Stimulated activated CD8-positive, alpha-beta memory T cell treated with anti-CD3 and anti-CD28 coated beads, Interleukin-2, amount 100 ng/mL, for 48 hours (primary cell): Measurements from ENCODE around the gene MYO9A.
"Not testable (repeated sequence)": the region's sequence is repeated elsewhere in the genome, so short reads cannot be mapped to it uniquely, and the experiment has no call there.

Source experiments
- DNase-seq, 2 donors: peaks; one replicate each; pipeline ENCODE4 v3.0.0-alpha.2; 2020; ENCODE audit warnings: low read depth in 2 of 2

Gene MYO9A

DNA sequence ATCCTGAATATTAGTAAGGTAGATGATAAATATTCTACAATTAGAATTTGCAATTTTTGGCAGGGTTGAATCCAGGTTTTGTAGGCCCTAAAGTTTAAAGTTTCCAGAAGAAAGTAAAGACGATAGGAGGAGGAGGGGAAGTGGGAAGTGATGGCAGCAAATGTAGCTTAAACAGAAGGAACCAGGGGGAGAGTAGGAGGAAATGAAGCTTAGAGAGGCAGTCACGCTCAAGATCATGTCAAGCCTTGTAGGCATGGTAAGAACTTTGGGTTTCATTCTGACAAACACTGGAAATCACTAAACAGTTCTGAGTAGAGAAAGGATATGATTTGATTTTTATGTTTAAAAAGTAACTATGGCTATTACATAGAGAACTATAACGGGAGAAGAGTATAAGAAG, 243.7 kb downstream of the MYO9A start:
- no peak for DNase-seq

DNA sequence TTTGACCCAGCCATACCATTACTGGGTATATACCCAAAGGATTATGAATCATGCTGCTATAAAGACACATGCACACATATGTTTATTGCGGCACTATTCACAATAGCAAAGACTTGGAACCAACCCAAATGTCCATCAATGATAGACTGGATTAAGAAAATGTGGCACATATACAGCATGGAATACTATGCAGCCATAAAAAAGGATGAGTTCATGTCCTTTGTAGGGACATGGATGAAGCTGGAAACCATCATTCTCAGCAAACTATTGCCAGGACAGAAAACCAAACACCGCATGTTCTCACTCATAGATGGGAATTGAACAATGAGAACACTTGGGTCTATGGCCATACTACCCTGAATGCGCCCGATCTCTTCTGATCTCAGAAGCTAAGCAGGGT, 259.7 kb downstream of the MYO9A start:
- not testable (repeated sequence) for DNase-seq

DNA sequence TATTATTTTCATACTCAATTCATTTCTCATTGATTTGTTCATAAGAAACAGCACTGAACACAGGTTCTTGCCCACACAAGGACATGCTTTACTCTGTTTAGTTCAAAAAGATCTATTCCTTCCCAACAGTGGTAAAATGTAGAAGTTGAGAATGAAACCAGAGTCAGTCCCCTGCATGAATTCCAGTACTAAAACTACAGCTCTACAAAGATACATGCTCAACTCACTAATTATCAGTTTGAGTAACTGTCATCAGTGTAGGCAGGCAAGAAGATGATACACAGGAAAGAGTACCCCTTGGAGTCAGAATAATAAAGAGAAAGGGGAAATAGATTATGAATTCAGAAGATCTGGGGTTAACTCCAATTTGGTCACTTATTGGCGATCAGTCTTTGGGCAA, 264.4 kb downstream of the MYO9A start:
- DNase-seq, result no peak

DNA sequence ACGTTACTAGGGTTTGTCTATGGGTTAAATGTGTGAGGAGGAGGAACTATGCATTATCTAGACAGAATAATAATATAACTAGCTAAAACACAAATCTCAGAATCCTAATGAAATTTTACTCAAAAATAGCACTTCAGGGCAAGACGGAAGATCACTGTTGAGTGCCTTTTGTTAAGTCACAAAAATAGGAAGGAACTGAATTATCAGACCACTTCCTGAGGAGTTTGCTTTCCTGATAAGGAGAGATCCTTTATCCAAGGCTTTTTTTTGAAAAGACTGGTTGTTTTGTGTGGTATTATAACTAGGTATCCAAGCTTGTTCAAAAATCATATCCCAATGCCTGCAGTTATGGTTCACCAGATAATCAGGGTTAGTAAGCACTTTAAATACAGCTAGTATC, 273.0 kb downstream of the MYO9A start:
- DNase-seq, result no peak

DNA sequence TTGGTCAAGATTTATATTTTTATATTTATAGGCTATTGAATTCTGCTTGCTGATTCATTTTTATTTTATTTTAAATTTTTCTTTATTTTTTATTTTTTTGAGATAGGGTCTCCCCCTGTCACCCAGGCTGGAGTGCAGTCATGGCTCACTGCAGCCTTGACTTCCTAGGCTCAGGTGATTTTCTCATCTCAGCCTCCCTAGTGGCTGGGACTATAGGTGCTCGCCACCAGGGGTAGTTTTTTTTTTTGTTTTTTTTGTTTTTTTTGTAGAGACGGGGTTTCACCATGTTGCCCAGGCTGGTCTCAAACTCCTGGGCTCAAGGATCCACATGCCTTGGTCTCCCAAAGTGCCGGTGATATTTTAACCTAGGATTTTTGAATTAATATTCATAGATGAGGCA, 276.4 kb downstream of the MYO9A start:
- no peak for DNase-seq

DNA sequence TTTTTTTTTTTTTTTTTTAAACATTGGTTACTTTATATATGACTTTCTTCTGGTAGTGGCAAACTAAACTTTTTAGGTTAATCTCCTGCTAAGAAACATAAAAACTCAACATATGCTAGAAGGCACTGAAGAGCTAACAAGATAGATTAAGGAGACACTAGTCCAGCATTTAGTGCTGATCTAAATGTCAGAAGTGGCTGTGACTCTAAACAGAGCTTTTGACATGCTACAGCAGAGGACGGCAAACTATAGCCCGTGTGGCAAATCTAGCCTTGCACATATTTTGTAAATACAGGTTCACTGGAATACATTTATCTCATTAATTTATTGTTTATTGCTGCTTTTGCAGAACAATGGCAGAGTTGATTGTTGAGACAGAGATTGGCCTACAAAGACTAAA, 287.0 kb downstream of the MYO9A start:
- DNase-seq, result no peak

DNA sequence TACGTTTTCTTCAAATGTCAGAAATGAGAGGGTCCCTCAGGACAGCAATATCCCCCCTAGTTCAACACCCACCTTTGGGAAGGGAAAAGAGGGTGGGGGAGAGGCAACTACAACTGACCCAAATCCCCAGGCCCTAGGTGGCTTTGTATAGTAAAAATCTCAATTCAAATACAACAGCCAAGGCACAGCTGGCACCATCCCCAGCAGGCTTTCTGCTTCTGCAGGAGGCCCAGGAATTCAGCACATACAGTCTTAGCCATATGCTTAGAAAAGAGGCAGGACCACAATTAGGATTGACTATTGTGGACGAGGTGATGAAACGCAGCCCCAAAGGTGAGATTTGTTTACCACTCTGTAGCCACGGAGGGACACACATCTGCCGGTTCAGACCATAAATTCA, 291.8 kb downstream of the MYO9A start:
- DNase-seq, result no peak

DNA sequence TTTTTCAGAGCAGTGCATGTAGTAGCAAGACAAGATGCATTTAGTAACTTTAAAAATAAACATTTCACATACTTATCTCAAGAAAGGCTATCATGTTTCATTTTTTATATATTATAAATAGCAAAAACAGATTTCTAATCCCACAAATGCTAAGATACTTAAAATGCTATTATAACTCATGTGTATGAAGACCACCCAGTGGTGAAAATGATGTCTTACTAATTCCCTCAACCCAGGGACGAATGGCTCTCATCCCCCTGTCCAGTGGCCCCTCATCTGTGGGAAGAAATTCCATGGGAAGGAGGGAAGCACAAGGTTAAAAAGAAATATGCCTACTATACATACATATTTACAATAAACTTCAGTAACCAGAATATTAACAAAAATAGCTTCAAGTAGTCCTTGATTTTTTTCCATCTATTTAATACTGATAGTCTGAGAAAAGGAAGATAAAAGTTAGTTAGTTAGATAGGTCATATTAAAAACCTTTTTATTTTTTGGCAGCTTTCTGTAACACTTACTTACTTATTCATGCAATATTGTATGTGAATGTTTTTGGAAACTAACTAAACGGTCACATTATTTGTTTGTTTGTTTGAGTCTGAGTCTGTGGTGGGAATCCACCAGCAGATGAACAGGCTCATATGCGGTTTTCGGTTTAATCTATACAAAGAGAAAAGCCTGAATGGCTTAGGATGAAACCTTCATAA, 292.8 kb downstream of the MYO9A start:
- DNase-seq, result no peak

DNA sequence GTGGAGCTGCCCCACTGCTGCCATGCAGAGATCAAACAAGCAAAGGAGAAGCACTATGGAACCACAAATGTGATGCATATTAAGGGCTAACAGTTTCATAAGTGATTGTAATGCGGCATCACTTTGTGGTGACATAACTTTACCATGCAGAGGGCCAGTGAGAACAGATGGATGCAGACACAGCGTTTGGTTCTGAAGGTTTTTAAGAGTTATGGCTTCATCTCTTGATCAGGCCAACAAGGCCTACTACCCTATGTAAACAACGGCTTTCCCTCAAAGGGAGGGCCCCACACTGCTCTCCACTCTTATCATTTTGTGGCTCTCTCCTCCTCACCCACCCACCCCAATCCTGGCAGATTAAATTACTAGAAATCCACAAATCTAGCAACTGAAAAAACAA, 294.1 kb downstream of the MYO9A start:
- no peak for DNase-seq

DNA sequence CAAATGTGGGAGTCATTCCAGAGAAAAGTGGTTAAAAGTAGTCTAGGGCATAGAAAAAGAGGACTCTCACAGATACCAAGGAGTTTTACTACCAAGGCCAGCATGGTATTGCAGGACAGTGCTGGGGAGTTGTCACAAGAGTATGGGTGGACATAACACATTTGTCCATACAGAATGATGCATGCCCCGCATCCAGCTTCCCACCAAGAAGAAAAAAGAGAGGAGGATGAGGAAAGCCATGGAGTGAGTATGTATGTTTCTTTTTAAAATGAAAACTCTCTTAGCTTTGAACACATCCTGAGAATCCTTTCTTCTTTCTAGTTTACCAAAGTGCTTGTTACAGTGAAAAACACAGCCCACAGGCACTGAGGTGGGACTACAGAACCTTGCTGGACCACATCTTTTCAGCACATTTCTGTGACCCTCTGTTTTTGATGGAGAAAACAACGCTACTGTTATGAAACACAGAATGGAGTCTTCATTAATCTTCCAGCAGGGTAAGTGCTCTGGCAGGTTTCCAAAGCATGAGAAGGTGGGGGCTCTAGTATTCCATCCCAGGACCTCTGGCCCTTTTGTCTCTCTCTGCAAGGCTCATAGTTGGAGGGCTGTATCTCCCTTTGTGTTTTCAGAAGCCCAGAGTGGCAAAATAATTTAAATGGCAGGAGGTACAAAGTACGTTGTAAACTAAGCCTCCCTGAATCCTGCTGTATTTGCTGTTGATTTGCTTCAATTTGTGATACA, 294.9 kb downstream of the MYO9A start:
- DNase-seq, result no peak

DNA sequence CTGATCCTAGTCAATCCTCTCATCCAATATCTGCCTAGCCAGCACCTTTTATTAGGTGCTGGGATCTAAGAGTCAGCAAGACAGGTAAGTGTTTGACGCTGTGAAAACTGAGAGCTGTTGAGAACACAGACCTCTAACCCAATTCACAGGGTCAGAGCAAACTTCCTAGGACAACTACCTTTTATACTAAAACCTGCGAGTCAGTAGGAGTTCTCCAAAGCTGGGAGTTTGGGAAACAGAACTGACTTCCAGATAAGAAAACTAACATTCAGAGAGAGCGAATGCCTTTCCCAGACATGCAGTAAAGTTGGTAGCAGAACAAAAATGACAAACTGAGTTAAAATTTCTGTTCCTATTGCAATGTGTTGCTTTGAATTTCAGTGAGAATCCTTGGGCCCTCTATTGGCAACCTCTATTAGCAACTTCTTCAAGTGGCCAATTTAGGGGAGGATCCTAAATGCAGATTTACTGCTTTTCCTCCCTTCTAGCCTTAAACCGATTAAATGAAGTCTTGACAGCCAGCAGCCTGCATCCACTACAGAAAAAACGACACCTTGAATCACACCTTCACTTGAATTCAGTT, 296.3 kb downstream of the MYO9A start:
- no peak for DNase-seq

DNA sequence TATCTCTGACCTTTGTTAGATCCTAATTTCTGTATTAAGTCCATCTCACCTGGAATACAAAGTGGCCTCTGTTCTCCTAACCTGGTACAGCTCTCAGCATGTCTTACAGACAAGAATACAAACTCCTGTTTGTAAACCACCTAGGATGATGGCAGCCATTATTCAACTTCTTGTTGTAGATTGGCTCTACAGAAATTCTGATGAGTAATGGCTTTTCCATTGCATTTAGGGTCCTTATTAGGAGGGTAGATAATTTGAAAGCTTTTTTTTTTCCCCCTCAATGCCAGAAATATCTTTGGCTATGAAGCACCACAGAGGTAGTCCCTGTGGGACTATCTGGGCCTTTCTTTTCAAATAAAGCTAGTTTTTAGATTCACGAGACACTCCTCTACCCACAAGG, 297.8 kb downstream of the MYO9A start:
- no peak for DNase-seq

DNA sequence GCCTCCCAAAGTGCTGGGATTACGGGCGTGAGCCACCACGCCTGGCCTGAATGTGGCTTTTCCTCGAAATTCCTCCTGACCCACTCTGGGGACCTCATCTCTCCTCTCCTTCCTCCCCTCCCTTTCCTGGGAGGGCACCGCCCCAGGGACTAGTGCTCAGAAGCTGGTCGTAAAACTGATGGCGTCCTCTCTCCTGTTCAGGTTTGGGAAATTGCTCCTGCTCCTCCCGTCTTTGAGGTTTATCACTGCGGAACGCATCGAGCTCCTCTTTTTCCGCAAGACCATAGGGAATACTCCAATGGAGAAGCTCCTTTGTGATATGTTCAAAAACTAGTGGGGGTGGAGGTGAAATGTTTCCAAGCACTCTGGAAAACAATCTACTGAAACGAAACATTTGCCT, 300.6 kb downstream of the MYO9A start:
- DNase-seq, result no peak

DNA sequence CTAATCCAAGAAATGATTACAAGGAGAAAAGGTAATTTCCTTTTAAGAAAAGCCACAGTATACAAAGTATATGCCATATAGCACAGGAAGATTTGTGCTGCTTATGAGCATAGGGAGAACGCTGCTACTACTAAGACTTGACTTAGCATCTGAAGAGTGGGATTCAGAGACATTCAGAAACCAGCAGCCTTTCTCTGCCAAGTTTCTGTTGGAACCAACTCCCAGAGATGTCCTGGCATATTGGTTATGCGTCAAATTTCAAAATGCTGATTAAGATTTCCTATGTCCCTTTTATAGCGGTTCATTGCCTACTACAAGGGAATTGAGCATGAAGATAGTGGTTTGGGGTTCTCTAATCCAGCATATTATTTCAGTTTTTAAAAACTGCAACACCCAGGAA, 302.6 kb downstream of the MYO9A start:
- DNase-seq, result no peak

DNA sequence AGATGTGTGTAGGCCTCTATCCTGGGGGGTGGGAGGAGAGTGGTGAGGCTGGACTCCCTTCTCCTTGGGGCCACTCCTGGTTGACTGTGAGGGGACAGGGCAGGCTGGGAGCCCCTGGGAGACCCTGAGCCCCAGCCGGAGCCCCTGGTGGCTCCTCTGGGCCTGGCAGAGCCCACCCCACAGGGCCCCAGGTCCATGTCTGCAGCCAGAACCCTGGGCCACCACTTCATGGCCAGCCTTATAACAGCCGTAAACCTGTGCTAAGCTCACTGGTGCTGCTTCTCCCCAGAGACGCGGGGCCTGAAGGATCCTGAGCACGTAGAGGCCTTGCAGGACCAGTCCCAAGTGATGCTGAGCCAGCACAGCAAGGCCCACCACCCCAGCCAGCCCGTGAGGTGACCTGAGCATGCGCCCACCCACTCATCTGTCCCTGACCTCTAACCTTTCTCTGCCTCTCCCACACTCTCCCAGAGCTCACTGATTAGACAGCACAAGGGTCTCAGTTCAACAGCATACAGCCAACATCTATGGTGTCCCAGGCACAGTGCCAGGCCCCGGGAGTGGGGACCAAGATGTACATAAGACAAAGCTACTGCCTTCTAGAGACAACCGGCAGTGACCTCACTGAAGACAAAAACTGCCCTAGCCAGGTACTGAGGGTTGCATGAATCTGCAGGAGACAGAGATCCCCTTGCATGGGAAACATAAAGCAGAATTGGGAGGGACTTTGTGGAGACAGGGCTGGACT, 304.1 kb downstream of the MYO9A start:
- no peak for DNase-seq

DNA sequence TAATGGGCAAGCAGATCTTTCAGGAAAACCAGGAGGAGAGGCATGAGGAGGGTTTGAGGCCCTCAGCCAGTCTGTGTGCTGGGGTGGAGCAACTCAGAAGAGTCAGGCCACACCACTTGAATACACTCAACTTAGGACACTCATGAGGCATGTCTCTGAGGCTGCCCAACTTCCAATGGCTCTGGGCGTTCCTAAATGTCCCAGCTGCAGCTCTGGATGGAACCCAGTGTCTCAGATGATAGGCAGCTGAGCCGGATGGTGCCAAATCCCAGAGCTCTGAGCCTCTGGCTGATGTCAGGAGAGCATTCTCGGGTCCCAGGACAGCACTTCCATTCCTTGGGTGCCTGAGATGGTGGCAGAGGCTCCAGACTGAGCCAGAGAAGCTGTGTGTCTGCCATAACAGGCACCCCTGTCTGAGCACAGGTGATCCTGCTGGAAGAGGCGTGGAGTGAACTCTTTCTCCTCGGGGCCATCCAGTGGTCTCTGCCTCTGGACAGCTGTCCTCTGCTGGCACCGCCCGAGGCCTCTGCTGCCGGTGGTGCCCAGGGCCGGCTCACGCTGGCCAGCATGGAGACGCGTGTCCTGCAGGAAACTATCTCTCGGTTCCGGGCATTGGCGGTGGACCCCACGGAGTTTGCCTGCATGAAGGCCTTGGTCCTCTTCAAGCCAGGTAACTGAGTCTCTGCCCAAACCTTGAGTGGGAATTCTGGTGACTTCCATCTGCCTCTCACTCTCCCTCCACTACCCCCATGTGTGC, 304.8 kb downstream of the MYO9A start:
- no peak for DNase-seq

DNA sequence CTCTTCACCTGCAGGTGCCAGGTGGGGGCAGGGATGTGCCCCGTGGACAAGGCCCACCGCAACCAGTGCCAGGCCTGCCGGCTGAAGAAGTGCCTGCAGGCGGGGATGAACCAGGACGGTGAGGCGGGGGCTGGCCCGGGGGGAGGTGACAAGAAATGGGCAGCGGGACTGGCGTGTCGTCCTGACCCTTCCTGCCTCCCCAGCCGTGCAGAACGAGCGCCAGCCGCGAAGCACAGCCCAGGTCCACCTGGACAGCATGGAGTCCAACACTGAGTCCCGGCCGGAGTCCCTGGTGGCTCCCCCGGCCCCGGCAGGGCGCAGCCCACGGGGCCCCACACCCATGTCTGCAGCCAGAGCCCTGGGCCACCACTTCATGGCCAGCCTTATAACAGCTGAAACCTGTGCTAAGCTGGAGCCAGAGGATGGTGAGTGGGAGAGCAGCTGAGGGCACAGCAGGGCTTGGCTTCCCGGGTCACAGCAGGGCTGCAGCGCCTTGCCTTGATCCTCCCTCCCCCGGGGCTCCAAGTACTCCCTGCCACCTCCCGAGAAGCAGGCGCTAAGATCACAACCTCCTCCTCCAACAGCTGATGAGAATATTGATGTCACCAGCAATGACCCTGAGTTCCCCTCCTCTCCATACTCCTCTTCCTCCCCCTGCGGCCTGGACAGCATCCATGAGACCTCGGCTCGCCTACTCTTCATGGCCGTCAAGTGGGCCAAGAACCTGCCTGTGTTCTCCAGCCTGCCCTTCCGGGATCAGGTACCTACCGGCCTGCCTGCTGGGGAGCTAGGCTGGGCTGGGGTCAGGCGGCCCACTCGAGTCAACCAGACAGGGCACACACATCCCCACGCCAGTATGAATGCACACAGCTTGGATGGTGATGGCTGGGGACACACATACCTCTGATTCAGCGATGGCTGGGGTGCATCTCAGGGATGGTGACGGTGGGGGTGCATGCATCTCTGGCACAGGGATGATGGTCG, 305.9 kb downstream of the MYO9A start:
- no peak for DNase-seq

DNA sequence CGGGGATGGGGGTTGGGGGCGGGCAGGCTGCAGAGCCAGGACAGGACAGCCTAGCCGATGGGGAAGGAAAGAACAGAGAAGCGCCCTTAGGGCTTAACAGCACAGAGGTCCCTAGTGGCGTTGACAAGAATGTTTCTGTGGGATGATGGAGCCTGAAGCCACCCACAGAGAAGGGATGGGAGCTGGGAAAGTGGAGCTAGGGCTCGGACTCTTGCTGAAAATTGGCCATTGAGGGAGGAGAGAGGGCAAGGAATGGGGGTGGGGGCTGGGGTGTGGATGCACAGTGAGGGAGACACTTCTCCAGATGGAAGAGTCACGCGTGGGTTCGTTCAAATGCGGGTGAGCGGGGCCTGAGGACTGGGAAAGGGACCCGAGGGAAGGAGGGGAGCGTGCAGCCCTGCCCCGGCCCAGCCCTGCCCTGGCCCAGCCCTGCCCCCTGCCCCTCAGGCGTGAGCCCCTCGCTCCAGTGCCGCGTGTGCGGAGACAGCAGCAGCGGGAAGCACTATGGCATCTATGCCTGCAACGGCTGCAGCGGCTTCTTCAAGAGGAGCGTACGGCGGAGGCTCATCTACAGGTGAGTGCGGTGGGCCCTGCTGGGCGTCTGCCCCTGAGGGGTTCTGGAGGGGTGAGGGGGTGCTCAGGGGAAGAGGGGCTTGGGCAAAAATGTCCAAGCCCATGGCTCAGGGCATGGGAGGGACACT, 306.8 kb downstream of the MYO9A start:
- no peak for DNase-seq

DNA sequence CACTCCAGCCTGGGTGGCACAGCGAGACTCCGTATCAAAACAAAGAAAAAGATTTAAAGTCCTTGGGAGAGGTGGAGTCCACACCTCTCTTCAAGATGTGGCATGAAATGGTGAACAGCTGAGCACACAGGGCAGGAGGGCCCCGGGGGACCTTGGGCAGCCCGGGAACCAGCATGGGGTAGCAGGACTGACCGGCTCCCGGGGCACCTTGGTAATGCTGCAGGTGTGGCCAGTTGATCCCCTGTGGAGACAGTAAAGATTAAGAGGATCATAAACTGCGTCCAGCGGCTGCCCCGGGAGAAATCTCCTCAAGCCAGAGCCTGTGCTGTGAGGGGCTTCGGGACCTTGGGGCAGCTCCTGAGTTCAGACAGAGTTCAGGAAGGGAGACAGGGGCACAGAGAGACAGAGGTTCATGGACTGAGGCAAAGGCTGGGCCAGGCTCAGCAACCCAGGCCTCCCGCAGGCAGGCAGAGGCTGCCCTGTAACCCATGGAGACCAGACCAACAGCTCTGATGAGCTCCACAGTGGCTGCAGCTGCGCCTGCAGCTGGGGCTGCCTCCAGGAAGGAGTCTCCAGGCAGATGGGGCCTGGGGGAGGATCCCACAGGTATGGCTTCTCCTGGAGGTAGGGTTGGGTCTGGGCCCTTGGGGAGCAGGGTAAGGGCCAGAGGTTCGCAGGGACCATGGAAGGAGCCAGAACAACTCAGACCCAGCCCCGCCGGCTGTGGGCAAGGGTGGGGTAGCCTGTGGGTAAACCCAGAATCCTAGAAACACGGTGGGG, 307.5 kb downstream of the MYO9A start, which contains the start of gene NR2E3:
Gene NR2E3 (plus strand): TSS at position 299 of the 780 bp plus-strand sequence. CDS start 190 bp downstream, at position 489.
- DNase-seq, result no peak
